ENCODE measurements around the gene C9orf85.
"Not testable (repeated sequence)": the region's sequence is repeated elsewhere in the genome, so short reads cannot be mapped to it uniquely, and the experiment has no call there.

C9orf85 gene

GRCh38 chr9:71911061-71911907, at the start of gene C9orf85, which contains the start of gene ABHD17B:
C9orf85 (plus strand) TSS chr9:71911639; CDS start chr9:71911735, 96 bp downstream.
ABHD17B (minus strand) TSS chr9:71911193; CDS start chr9:71875080, 36,113 bp downstream.
- peak; percentile 98 for DNase-seq

- DNase-seq = no peak
These were observed 47.8 kb upstream of the C9orf85 start for GRCh38 chr9:71863631-71864030.

- no peak for DNase-seq
These were observed 36.1 kb upstream of the C9orf85 start for GRCh38 chr9:71875345-71875744.

- DNase-seq = no peak
These were observed 35.3 kb upstream of the C9orf85 start for GRCh38 chr9:71876106-71876505.

- DNase-seq = no peak
These were observed 34.6 kb upstream of the C9orf85 start for GRCh38 chr9:71876829-71877228.

GRCh38 chr9:71878327-71879274, 32.8 kb upstream of the C9orf85 start:
- DNase-seq = no peak

GRCh38 chr9:71879644-71880174, 31.7 kb upstream of the C9orf85 start:
- no peak for DNase-seq

- DNase-seq = no peak
These were observed 27.4 kb upstream of the C9orf85 start for GRCh38 chr9:71884005-71884404.

GRCh38 chr9:71885467-71885866, 26.0 kb upstream of the C9orf85 start:
- DNase-seq = no peak

- DNase-seq = no peak
These were observed 25.4 kb upstream of the C9orf85 start for GRCh38 chr9:71886015-71886414.

- no peak for DNase-seq
These were observed 24.9 kb upstream of the C9orf85 start for GRCh38 chr9:71886541-71886940.

GRCh38 chr9:71887362-71887761, 24.1 kb upstream of the C9orf85 start:
- no peak for DNase-seq

- no peak for DNase-seq
These were observed 21.3 kb upstream of the C9orf85 start for GRCh38 chr9:71890042-71890679.

- no peak for DNase-seq
These were observed 19.8 kb upstream of the C9orf85 start for GRCh38 chr9:71891557-71892189.

- no peak for DNase-seq
These were observed 16.3 kb upstream of the C9orf85 start for GRCh38 chr9:71895117-71895516.

- no peak for DNase-seq
These were observed 15.5 kb upstream of the C9orf85 start for GRCh38 chr9:71895955-71896354.

- DNase-seq = no peak
These were observed 14.7 kb upstream of the C9orf85 start for GRCh38 chr9:71896761-71897160.

GRCh38 chr9:71897577-71897976, 13.9 kb upstream of the C9orf85 start:
- peak; percentile 8 to 37 for DNase-seq

- DNase-seq = not testable (repeated sequence)
These were observed 12.7 kb upstream of the C9orf85 start for GRCh38 chr9:71898756-71899155.

- DNase-seq = no peak
These were observed 9.5 kb upstream of the C9orf85 start for GRCh38 chr9:71901695-71902597.

- DNase-seq = no peak
These were observed 7.4 kb upstream of the C9orf85 start for GRCh38 chr9:71904076-71904475.

Measured in CD4-positive, alpha-beta T cell treated with Interleukin-1 beta for 1 hour (primary cell).